ENCODE data around the gene SLCO2A1.
"Not testable (repeated sequence)": the region's sequence is repeated elsewhere in the genome, so short reads cannot be mapped to it uniquely, and the experiment has no call there.

The SLCO2A1 gene

DNA sequence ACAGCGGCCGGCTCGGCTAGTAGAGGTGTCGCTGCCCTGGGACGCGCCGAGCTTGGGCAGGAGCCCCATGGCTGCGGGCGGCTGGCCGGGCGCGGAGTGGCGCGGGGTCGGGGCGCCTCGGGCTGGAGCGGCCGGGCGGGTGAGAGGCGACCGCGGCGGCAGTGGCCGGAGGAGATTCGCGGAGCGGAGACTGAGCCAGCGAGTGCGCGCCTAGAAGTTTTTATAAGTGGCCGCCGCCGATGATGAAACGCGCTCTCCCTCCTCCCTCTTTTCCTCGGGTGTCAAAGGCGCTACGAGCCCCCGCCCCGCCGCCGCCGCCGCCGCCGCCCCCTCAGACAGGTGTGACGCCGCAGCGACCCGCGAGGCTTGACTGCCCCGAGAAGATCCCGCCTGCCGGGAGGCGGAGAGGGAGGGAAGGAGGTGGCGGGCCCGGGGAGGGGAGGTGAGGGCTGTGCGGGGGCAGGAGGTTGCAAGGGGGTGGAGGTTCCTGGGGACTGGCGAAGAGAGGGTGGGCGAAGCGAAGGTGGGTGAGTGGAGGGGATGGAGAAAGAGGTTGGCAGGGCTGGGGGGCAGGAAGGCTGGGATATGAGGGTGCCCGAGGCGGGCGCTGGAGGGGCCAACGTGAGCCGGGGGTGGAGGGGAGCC is at the start of gene SLCO2A1:
Gene SLCO2A1, minus strand, starts transcription at position 192 of the 645 bp plus-strand sequence. Its CDS starts 123 bp downstream, at position 69.
- DNase-seq, result peak; percentile 30

DNA sequence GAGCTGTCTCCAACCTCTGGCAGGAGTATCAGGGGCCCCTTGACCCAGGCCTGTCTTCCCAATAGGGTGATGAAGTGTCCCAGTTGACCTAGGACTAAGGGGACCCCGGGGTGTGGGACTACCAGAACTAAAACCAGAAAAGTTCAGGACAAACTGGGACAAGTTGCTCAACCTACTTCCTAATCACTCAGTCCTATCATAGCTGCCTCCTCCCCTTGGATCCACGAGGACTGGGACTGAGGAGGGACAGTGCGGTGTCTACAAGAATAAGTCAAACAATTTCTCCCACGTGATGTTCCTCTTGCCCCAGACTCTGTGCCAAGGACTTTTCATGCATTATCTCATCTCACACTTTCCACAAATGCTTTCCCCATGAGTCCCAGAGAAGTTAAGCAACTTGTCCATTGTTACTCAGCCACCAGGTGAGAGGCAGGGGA is 49.4 kb upstream of the SLCO2A1 start:
- no peak for DNase-seq

DNA sequence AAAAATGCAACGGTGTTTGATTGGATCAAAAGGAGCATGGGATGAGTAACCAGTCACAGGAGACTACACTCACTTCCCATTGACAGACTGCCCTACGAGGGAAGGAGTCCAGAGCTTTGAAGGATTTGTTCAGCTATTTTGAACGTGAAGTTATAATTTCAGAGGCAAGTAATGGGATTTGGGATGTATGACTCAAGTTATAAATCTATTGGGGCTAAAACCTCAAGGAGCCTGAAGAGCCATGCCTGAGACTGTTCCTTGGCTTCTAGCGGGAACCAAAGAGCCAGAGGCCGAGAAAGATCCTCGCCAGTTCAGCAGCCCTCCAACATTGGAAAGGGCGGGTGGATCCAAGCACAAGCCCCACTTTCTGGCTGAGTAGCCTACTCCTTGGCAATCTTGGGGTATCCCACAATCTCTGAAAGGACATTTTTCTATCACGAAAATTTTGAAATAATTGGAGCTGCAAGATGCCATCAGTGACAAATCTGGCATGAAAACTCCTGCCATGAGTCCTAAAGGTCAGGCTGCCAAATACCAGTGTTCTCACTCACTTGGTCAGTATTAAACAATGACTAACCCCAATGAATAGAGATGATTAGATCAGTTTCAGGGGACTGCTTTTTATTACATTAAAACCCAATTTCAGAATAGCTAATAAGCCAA is 48.6 kb upstream of the SLCO2A1 start:
- DNase-seq, result no peak

DNA sequence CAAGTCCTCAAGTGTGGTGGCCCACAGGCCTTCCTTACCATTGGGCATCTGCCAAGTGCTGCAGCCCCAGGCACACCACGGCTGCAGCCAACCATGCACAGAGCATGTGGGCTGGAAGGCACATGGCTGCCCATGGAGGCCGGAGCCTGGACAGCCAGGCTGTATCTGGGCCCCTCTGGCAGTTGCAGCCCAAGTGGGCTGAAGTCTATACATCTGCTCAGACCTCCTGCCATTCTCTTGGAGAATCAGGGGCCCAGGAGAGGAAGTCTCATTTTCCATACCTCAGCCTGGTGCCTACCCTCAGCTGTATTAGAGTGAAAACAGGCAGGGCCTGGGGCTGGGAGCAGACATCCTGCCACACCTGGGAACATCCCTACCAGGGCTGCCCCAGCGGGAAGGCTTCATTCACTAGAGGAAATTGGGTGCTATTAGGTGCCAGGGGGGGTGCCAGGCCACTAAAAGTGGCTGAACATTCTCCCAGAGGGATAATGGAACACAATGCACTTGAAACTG is 48.0 kb upstream of the SLCO2A1 start:
- DNase-seq, result no peak

DNA sequence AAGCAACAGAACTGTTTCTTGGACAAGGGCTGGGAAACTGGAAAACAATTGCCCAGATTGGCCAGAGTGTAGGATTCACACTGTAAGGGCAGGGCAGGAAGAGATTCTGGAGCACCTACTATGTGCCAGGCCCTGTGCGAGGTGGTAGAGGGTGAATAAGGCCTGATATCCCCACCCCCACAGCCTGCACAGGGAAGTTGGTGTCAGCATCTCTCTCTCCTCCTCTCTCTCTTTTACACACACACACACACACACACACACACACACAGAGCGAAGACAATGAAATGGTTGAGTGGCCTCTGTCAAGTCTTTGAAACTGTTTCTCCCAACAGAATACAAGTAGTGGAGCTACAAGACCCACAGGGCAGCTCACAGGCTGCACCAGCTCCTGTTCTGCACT is 47.1 kb upstream of the SLCO2A1 start:
- DNase-seq, result no peak

DNA sequence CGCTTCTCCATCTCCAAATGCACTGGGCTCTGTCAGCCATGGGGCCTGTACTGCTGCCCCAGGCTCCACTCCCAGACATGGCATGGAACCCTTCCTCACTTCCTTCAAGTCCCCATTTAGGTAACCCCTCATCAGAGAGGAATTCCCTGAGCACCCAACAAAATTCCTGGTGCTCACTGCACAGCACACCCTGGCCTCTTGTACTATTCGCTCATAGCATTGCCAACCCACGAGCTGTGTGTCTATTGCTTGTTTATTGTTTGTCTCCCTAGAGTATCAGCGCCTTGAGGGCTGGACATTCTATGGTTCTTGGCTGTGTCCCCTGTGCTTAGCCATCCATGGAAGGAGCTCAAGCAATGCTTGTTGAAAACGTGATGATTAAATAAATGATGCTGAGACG is 46.1 kb upstream of the SLCO2A1 start:
- no peak for DNase-seq

DNA sequence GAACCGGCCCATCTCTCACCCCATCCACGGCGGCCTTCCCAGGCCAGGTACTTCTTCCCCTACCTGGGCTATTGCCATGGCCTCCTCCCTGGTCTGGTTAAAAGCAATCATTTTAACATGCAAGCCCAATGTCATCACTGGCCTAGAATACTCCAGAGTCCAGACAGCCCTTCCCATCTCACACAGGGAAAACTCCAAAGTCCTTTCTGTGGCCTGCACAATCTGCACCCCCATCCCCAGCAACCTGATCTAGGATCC is 45.8 kb upstream of the SLCO2A1 start:
- no peak for DNase-seq

DNA sequence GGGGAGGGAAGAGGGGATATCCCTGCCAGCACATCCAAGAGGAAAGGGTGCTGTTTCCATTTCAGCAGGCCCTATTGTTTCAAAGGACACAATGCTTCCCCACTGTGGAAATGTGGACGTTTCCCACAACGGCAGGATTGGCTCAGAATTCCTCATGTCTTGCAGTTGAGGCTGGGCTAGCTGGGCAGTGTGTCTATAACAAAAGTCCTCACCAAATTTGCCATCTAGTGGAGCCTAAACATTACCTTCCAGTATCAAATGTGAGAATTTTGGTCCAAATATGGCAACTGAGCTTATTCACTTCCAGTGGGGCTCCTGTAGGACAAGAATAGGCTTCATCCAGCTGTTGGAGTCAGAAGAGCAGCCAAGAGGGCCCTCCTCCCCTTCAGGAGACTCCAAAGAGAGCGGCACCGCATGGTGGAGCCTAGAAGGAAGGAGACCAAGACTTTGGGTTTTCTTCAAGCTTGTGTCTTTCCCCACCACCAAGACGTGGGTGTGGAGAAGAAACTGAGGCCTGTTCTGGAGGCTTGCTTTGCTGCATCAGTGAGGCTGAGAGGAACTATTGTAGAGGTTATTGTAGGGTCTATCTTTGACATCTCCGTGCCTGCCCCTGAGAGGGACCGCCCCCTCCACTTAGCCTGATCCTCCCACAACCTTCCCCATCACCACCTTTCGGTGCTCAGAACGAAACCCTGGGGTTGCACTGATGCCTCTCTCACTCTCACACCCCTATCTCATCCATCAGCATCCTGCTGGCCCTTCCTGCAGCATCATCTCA is 45.3 kb upstream of the SLCO2A1 start:
- no peak for DNase-seq

DNA sequence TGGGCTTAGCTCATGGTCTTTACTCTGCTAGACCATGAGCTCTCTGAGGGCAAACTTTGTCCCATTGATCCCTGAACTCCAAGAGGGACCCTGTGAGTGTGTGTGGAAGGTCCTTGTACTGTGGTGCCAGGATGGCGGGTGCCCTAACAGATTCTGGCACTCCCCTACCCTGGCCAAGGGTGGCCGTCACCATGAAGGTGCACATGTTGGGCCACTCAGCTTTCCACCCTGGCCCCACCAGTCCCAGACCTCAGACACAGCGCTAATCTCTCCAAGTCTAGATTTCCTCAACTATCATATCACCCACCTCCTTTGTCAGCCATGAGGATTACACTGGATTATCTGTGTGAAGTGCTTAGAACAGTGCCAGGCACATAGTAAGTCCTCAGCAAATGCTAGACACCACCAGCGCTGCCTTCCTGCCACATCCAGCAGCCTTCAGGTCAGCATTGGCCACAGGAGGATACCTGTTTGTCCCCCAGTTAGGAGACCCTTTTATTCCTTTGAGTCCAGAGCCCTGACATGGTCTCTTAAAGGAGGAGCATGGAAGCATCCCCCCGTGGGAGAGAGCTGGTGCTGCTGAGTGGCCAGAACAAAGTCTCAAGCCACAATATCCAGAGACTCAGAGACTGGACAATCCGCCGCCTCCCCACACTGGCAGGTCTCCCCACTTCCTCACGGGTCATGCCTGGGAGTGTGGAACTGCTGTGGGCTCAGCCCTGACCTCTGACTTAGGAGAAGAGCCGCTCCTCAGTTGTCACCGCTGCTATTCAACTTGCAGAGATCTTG is 44.5 kb upstream of the SLCO2A1 start:
- DNase-seq, result no peak

DNA sequence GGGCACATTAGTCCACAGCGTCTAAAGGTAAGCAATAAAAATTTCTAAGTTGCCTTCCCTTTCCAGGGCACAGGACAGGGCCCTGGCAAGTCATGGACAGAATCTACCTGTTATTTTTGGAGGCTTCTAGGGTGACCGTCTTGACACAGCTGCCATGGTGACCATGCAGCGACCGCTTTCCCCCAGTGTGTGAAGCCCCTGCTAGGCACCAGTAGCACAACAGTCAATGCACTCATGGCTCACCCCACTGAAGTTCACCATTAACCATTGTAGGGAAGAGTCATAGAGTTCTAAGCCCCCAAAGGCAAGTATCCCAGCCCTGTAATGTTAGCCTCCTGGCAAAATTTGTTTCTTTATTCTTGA is 43.8 kb upstream of the SLCO2A1 start:
- DNase-seq, result no peak

DNA sequence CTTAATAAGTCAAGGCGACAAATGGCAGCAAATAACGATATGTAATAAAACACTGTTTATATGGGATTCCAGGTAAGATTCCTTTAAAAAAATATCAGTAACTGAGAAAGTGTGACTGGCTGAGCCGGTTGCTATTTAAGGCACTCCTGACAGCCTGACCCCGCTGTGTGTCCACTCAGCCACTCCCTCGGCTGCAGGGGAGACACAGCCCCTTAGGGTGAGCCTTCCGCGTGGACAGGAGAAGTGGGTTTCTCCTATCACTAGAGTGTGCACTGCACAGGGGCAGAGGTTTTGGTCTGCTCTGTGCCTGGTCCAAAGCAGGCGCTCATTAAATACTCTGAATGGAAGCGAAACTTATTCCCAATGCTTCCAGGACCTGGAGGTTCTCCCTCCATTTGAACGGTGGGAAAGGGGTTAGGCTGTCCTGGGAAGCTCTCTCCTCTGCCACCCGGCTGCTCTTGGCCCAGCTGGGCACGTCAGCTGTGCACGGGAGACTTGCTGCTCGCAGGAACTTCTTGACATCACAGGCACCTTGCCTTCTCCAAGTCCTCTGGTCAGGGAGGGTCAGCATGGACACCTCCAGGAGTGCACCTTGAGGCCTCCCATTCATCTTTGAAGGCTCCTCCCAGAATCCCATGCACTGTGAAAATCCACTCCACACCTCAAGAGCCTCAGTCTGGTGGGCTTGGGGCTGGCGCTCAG is 43.3 kb upstream of the SLCO2A1 start:
- DNase-seq, result no peak

DNA sequence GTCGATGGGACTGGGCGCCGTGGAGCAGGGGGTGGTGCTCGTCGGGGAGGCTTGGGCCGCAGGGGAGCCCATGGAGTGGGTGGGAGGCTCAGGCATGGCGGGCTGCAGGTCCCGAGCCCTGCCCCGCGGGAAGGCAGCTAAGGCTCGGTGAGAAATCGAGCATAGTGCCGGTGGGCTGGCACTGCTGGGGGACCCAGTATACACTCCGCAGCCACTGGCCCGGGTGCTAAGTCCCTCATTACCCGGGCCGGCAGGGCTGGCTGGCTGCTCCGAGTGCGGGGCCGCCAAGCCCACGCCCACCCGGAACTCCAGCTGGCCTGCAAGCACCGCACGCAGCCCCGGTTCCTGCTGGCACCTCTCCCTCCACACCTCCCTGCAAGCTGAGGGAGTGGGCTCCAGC is 40.6 kb upstream of the SLCO2A1 start:
- not testable (repeated sequence) for DNase-seq

DNA sequence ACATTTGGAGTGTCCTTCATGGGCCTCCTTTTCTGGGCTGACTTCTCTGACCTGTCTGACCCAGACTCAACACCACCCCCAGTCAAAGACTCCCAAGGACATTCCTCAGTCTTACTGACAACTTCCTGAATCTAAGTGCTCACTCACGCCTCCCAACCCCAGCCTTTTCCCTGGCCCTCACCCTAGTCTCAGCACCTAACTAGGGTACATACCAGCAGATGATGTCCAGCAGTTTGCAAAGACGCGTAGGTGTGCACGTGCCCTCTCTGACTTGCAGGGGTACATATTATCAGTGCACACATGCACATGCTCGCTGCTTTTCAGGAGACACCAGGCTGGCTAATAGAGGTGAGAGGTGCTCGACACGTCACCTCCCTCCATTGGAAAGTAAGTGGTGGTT is 38.7 kb upstream of the SLCO2A1 start:
- no peak for DNase-seq

DNA sequence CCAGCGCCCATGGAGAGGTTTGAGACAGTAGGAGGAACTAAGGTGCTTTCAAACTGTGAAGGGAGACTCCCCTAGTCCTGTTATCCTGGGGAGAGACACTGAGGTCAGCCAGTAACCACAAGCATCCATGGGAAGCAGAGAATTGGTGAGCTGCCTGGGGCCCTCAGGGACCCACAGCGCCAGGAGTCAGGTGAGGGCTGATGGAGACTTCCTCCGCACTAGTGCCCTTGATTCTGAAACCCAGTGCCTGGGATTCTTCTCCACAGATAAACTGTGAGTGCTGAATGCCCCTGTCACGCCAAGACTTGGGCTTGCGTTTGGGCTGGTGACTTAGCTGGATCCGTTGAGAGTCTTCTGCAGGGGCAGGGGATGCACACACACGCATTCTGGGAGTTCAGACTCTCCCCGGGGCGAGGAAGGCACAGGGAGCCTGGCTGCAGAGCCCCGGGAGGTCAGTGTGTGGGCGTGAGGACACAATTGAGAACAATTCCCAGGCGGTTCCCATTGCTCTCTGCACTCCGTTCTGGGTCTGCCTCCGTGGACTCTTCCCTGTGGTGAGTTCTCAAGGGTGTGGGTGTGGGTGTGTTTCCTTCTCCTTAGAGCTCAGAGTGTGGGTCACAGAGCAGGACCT is 37.9 kb upstream of the SLCO2A1 start:
- DNase-seq, result no peak

DNA sequence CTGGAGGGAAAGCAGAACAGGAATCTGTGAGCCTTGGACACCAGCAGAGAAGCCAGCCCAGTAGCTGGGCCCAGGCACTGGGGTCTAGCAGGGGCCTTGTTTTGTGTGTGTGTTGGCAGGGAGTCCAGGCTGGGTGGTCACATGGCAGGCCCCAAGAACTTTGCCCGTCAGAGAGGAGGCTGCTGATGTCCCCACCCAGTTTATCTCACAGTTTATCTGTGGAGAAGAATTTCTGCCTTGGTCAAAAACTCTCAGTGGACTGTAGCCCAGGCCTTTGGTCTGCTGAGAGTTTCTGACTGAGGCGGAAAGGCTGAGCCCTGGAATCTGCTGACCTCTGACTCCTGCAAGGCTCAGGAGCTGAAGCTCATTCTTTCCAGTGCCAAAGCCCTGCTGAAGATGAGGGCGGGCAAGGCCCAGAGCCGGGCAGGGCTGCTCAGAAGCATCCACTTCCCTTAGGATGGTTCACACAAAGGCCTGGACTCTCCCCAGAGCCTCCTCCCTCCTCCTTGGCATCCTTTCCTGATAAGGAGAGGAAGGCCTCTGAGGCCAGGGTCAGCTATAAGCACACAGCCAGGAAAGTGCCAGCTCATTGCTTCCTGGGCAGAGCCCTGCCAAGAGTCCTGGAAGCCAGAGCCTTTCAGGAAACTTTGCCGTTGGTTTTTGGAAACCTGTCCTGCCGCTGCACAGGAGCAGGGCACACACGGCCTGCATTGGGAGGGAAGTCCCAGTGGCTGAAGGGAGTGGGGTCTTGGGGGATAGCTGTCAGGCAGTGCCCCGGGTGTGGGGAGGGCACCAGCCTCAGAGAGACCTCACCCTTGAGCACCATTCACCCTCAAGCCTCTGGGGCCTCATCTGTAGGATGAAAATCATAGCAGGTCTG is 37.2 kb upstream of the SLCO2A1 start:
- no peak for DNase-seq

DNA sequence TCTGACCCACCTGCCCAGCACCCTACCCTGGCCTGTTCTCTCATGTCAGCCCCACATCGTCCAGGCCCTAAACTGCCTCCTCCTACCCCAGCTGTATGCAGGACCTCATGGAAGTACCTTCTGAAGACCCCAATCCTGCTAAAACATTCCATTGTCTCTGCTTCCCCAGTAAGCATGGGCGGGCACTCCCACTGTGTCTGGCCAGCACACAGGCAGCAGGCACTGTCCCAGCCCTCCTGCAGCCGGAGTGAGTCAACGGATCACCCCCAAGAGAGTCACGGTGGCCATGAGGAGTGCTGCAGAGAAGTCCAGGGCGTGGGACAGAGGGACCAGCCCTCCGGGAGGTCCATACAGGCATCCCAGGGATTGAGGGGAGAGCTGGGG is 36.4 kb upstream of the SLCO2A1 start:
- no peak for DNase-seq

DNA sequence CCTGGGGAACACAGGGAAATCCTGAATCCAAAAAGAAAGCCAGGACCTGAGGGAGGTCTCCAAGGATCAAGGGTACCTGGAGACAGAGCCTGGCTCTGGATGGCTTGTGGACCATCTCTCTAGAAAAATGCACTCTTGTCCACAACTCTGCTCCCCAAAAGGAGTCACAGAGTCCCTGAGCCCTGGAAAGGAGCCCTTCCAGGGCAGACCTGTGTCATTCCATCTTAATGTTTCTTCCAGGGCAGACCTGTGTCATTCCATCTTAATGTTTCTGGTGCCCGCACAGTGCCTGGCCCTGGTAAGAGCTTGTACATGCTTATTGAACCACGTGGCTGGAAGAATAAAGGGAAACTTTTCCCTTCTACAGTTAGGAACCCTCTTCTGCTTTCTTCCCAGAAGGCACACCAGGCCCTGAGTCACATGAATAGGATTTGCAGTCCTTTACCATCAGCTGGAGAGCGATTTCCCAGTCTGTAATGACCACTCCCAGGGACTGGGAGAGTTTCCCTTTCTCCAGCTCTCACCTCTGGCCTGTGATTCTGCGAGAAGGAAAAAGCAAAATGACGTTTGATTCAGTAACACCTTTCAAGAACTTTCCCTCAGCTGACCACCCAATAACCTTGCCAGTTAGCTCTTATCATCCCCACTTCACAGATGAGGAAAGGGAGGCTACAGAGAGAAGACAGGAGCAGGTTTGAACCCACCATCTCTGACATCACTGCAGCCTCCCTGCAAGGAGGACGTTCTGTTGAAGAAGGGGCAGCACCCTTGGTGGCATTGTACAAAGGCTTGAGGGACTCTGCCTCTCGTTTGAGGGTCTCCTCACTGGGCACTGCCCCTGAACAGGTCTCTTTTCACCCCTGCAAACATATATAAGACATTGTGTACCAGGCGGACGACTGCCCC is 35.8 kb upstream of the SLCO2A1 start:
- no peak for DNase-seq

DNA sequence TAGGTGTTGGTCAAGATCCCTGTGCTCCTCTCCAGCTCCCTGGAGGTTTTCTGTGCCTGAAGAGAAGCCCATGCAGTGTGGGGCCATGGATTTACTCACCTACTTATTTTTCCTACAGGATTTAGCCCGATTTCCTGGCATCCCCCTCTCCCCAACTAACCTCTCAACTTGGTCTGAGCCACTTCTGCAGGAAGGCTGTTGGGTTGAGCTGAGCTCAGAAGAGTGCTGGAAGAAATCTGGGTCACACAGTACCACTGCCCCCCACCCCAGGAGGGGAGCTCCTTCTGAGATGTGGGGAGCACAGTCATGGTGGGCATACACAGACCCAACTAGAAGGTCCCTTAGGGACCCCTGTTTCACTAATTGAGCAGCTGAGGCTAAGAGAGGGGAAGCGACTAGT is 34.4 kb upstream of the SLCO2A1 start:
- DNase-seq, result no peak

DNA sequence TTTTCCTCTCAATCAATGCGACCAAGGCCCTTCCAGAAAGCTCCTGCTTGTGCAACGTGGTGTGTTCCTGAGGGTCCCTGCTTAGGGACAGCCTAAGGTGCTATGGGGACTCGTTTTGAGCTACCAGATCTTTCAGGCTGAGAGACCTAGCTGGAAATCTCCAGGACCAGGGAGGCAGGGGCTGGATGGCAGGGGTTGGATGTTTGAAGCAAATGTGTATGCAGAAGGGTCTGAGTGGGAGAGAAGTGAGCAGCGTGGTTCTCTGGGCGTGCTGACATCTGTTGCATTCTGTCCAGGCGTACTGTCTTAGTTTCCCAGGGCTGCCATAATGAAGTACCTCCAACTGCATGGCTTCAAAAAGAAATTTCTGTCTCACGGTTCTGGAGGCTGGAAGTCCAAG is 31.7 kb upstream of the SLCO2A1 start:
- no peak for DNase-seq
